HepG2 (cell line): ENCODE data around the gene PSMB4. TPM values are rescaled to one million over a fixed set of nuclear protein-coding genes. Genes with fewer than 3 reads are reported as not detected.

Experiments
- ATAC-seq: fragments of 200-7000 bp; cut with Tn5 transposase; 3 replicates; pipeline ENCODE4 v1.9.1; 2020; ENCODE audit warnings: mild to moderate bottlenecking, moderate library complexity
- BruUV-seq: library from RNA; stranded (reverse); fragments of 400-500 nt; replicated peaks from 2 replicates; lab custom pipeline; 2021; lab: Mats Ljungman, UMichigan
- CTCF ChIA-PET: fragments of 300-600 bp; formaldehyde crosslinking; extraction: SDS; loops from one replicate; lab custom pipeline; 2021; ENCODE audit warnings: low total read pairs, inconsistent platforms, low intra/inter-chr PET ratio; lab: Yijun Ruan, JAX
- POLR2A ChIA-PET: fragments of 350-600 bp; sonication (Branson Sonifier 250); formaldehyde crosslinking; loops from one replicate; lab custom pipeline; 2020; ENCODE audit warnings: antibody characterized with exemption, inconsistent platforms; lab: Yijun Ruan, JAX
- DNase-seq: peaks from one replicate; pipeline ENCODE4 v3.0.0-alpha.2; 2015; ENCODE audit warnings: low spot score
- FAIRE-seq: peaks from 3 replicates; lab custom pipeline; 2011; peaks lifted over from hg19 to GRCh38; lab: Jason Lieb, UNC
- H2AFZ ChIP-seq: one replicate; pipeline ENCODE4 v1.6.1; 2011; ENCODE audit warnings: low read length, inconsistent platforms
- H3K27ac ChIP-seq: fragments of 300-600 bp; 3 replicates; pipeline ENCODE4 v1.8.0; 2011; ENCODE audit warnings: mixed run types, mild to moderate bottlenecking, mixed read lengths, low read length, inconsistent platforms; ENCODE audit not compliant: insufficient read depth; ENCODE audit errors: extremely low read length
- H3K27me3 ChIP-seq, 2 experiments: fragments of 200-600 bp in 1 of 2; 2 replicates in 1 of 2; 3 replicates in 1 of 2; pipeline versions ENCODE4 v1.6.0 to v1.8.0; 2011; ENCODE audit warnings: low read length in 2 of 2, mild to moderate bottlenecking in 2 of 2, moderate library complexity in 2 of 2, inconsistent platforms in 1 of 2; ENCODE audit not compliant: insufficient read depth in 2 of 2, control insufficient read depth in 1 of 2
- H3K36me3 ChIP-seq, 2 experiments: fragments of 200-600 bp in 1 of 2; replicated peaks in 1 of 2; 2 replicates in 1 of 2; 3 replicates in 1 of 2; pipeline versions ENCODE4 v1.5.1 to v1.8.0; 2011; ENCODE audit warnings: low read length in 2 of 2, inconsistent platforms in 1 of 2; ENCODE audit not compliant: insufficient read depth in 2 of 2, control insufficient read depth in 1 of 2
- H3K4me1 ChIP-seq: 2 replicates; pipeline ENCODE4 v1.5.1; 2012; ENCODE audit warnings: low read length, inconsistent platforms; ENCODE audit not compliant: insufficient read depth
- H3K4me2 ChIP-seq: 2 replicates; pipeline ENCODE4 v1.6.0; 2011; ENCODE audit warnings: low read depth, low read length, inconsistent platforms
- H3K4me3 ChIP-seq, 3 experiments: fragments of 200-600 bp in 1 of 3; sonication (generic), shearing (Covaris generic) in 1 of 3; replicated peaks in 1 of 3; 2 replicates each; pipeline ENCODE4 v1.5.1; 2011 to 2016; ENCODE audit warnings: low read length in 3 of 3, inconsistent platforms in 2 of 3, low read depth in 2 of 3, mild to moderate bottlenecking in 2 of 3, control low read depth in 1 of 3, mixed read lengths in 1 of 3; ENCODE audit not compliant: insufficient read depth in 1 of 3
- H3K79me2 ChIP-seq: one replicate; pipeline ENCODE4 v1.6.1; 2011; ENCODE audit warnings: low read length, inconsistent platforms; ENCODE audit not compliant: insufficient read depth
- H3K9ac ChIP-seq: 2 replicates; pipeline ENCODE4 v1.6.0; 2011; ENCODE audit warnings: mild to moderate bottlenecking, low read depth, low read length, inconsistent platforms; ENCODE audit not compliant: insufficient read depth
- H3K9me3 ChIP-seq: 2 replicates; pipeline ENCODE4 v1.5.1; 2012; ENCODE audit warnings: mild to moderate bottlenecking, low read length
- H4K20me1 ChIP-seq: 2 replicates; pipeline ENCODE4 v1.6.0; 2011; ENCODE audit warnings: inconsistent platforms, mild to moderate bottlenecking, low read length, moderate library complexity; ENCODE audit not compliant: insufficient read depth
- AHDC1 ChIP-seq: sonication (generic); formaldehyde crosslinking; IDR thresholded peaks from 2 replicates; pipeline ENCODE4 v1.5.1; 2020; ENCODE audit warnings: mild to moderate bottlenecking, missing genetic modification reagents, borderline replicate concordance
- ARID2 ChIP-seq: sonication (generic); formaldehyde crosslinking; IDR thresholded peaks from 2 replicates; pipeline ENCODE4 v1.8.1; 2022; ENCODE audit warnings: mild to moderate bottlenecking, missing genetic modification reagents, borderline replicate concordance
- DPF2 ChIP-seq: sonication (generic); formaldehyde crosslinking; IDR thresholded peaks from 2 replicates; pipeline ENCODE4 v1.4.0; 2020; ENCODE audit warnings: mild to moderate bottlenecking, low read depth, missing genetic modification reagents, borderline replicate concordance
- EEA1 ChIP-seq: sonication (generic); formaldehyde crosslinking; IDR thresholded peaks from 2 replicates; pipeline ENCODE4 v1.5.1; 2020; ENCODE audit warnings: mild to moderate bottlenecking, missing genetic modification reagents, borderline replicate concordance
- GATA4 ChIP-seq: sonication (generic); IDR thresholded peaks from 2 replicates; pipeline ENCODE4 v1.6.1; 2016; ENCODE audit warnings: antibody characterized with exemption, low read depth, borderline replicate concordance
- HDAC1 ChIP-seq: sonication (generic); formaldehyde crosslinking; IDR thresholded peaks from 2 replicates; pipeline ENCODE4 v1.5.1; 2020; ENCODE audit warnings: mild to moderate bottlenecking, missing genetic modification reagents
- JUND ChIP-seq: sonication (generic); formaldehyde crosslinking; IDR thresholded peaks from 2 replicates; pipeline ENCODE4 v1.8.0; 2022; ENCODE audit warnings: mild to moderate bottlenecking, missing genetic modification reagents
- NR2F1 ChIP-seq, 2 experiments: fragments of 450-650 bp in 1 of 2; formaldehyde crosslinking in 1 of 2; IDR thresholded peaks; 2 replicates each; pipeline versions ENCODE4 v1.5.0 to v1.6.1; 2016 to 2020; ENCODE audit warnings: mild to moderate bottlenecking in 1 of 2, missing compliant biosample characterization in 1 of 2, missing genetic modification reagents in 1 of 2, moderate library complexity in 1 of 2
- NR2F6 ChIP-seq, 2 experiments: IDR thresholded peaks; 2 replicates each; pipeline ENCODE4 v1.6.1; 2016; ENCODE audit warnings: antibody characterized with exemption in 1 of 2, mild to moderate bottlenecking in 1 of 2
- RARA ChIP-seq: IDR thresholded peaks from 2 replicates; pipeline ENCODE4 v1.6.1; 2016; ENCODE audit warnings: missing genetic modification reagents, missing compliant biosample characterization
- SALL1 ChIP-seq: sonication (generic); formaldehyde crosslinking; IDR thresholded peaks from 2 replicates; pipeline ENCODE4 v1.8.0; 2022; ENCODE audit warnings: mild to moderate bottlenecking, missing genetic modification reagents
- SRSF1 ChIP-seq: fragments of 200-400 bp; formaldehyde crosslinking; optimal IDR thresholded peaks from 2 replicates; pipeline ENCODE3; 2017; ENCODE audit warnings: mild to moderate bottlenecking, low read depth, low read length, moderate library complexity
- ZKSCAN8 ChIP-seq: IDR thresholded peaks from 2 replicates; pipeline ENCODE4 v1.6.1; 2016; ENCODE audit warnings: borderline replicate concordance, missing genetic modification reagents, missing compliant biosample characterization
- ZMAT3 ChIP-seq: sonication (generic); formaldehyde crosslinking; conservative IDR thresholded peaks from 2 replicates; pipeline ENCODE4 v1.7.0; 2021; ENCODE audit warnings: missing genetic modification reagents
- ZNF20 ChIP-seq: sonication (generic); formaldehyde crosslinking; IDR thresholded peaks from 2 replicates; pipeline ENCODE4 v1.4.0; 2020; ENCODE audit warnings: mild to moderate bottlenecking, moderate library complexity, missing genetic modification reagents
- ZNF326 ChIP-seq: sonication (generic); formaldehyde crosslinking; IDR thresholded peaks from 2 replicates; pipeline ENCODE4 v1.4.0; 2020; ENCODE audit warnings: missing genetic modification reagents, borderline replicate concordance
- ZNF337 ChIP-seq: sonication (generic); formaldehyde crosslinking; IDR thresholded peaks from 2 replicates; pipeline ENCODE4 v1.5.1; 2020; ENCODE audit warnings: missing genetic modification reagents, low read depth, mild to moderate bottlenecking, borderline replicate concordance
- ZNF552 ChIP-seq: sonication (generic); formaldehyde crosslinking; IDR thresholded peaks from 2 replicates; pipeline ENCODE4 v1.9.0; 2022; ENCODE audit warnings: missing genetic modification reagents, mild to moderate bottlenecking, borderline replicate concordance
- ZNF616 ChIP-seq: sonication (generic); formaldehyde crosslinking; IDR thresholded peaks from 2 replicates; pipeline ENCODE4 v1.5.0; 2020; ENCODE audit warnings: low read depth, mild to moderate bottlenecking, missing genetic modification reagents
- ZNF839 ChIP-seq: sonication (generic); formaldehyde crosslinking; IDR thresholded peaks from 2 replicates; pipeline ENCODE4 v1.4.0; 2020; ENCODE audit warnings: missing genetic modification reagents, mild to moderate bottlenecking, borderline replicate concordance
- WGBS: methylation state at CpG from one replicate; pipeline ENCODE4 v1.1.6; 2017; ENCODE audit warnings: low lambda C conversion rate; 5-methylcytosine and 5-hydroxymethylcytosine counted together
- in situ Hi-C: cut with HindIII; loops from 2 replicates; pipeline ENCODE4 v1.10.0; 2017; ENCODE audit warnings: low pct_unique_long_range_greater_than_20kb; ENCODE audit not compliant: extremely low pct_ligation_motif_present
- intact Hi-C: fragments of 100-400 bp; cut with micrococcal nuclease; formaldehyde crosslinking; loops from one replicate; pipeline ENCODE4 v1.10.0; 2022; ENCODE audit not compliant: unreplicated experiment
- polyA plus RNA-seq, 8 experiments: library from polyadenylated mRNA; depleted of rRNA in 3 of 8; stranded (reverse) in 7 of 8; unstranded in 1 of 8; fragments of >200 nt; fragmentation: Illumina TruSeq in 4 of 8; extraction: Trizol in 4 of 8; gene quantifications; 2 replicates each; pipeline versions ENCODE4 v1.2.1 to v1.2.3, GENCODE V29; 2011 to 2016; ENCODE audit warnings: low read depth in 4 of 8, missing spikeins in 1 of 8, mixed read lengths in 1 of 8; ENCODE audit not compliant: insufficient read depth in 1 of 8
- total RNA-seq, 5 experiments: library from RNA; depleted of rRNA; stranded (reverse); fragments of >200 nt; fragmentation: Illumina TruSeq; extraction: Trizol; gene quantifications; 2 replicates each; pipeline ENCODE4 v1.2.3, GENCODE V29; 2016; ENCODE audit warnings: low read depth in 1 of 5

PSMB4 gene
- total and polyA plus RNA-seq, 2 of the 13 experiments (the other 11 are each of a cell fraction or from before 2014, with no cell fraction given) = 336 to 383 TPM

DNA sequence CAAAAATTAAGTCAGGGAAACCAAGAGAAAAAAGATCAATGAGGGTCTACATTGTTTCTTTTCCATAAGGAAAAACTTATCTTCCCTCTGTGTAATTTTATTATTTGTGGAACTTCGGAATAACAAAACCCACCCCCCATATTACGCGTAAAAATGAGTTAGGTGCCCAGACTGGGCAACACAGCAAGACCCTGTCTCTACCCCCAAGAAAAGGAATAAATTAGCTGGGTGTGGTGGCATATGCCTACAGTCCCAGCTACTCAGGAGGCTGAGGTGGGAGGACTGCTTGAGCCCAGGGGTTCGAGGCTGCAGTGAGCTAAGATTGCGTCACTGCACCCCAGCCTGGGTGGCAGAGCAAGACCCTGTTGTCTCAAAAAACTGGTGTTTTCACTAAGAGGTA is 20.4 kb downstream of the PSMB4 start (continued):
- TF ChIP-seq AHDC1 (CRISPR knock-in tag) = no peak
- no peak for TF ChIP-seq ZNF326 (CRISPR knock-in tag)
- no peak for TF ChIP-seq ARID2

GRCh38 chr1:151425103-151425502 is 25.7 kb downstream of the PSMB4 start:
- 25% methylated on average over 2 of the region's 2 CpGs for WGBS
- POLR2A ChIA-PET = no interaction called here
- DNase-seq = no peak
- Histone ChIP-seq H4K20me1 (no peaks in the 10 kb centered on the region), H3K4me2 (no peak overlapping the region), H3K27me3 (no peaks in the 10 kb centered on the region), H3K79me2 (no peaks in the 10 kb centered on the region), H3K4me1 (peaks cover 12% of the 10 kb centered on the region), H3K9me3 (no peaks in the 10 kb centered on the region), H2AFZ (no peak overlapping the region), H3K9ac (no peak overlapping the region), H3K27ac (peak overlapping the region; percentile 34), H3K4me3 (no peak overlapping the region), H3K36me3 (peaks cover 22 to 76% of the 10 kb centered on the region in 2 experiments)
- ATAC-seq = peak; percentile 62; the same call in 1 of the 3 replicates
- intact Hi-C loops (no loop called here), in situ Hi-C loops (no loop called here)
- CTCF ChIA-PET = no interaction called here
- no peak for FAIRE-seq
- BruUV-seq = no TSS peak
- TF ChIP-seq HDAC1 (CRISPR knock-in tag) (no peak), SALL1 (CRISPR knock-in tag) (peak; percentile 26; the same call in 1 of the 2 replicates), RARA (peak; percentile 42; the same call in 1 of the 2 replicates), EEA1 (CRISPR knock-in tag) (no peak), JUND (CRISPR knock-in tag) (no peak), ZNF20 (CRISPR knock-in tag) (no peak), ZNF337 (CRISPR knock-in tag) (no peak), ZNF552 (CRISPR knock-in tag) (no peak), ZKSCAN8 (no peak), GATA4 (no peak), ZNF616 (no peak), NR2F6 (IDR thresholded peaks at IDR 0.05) (peak; percentile 56), NR2F6 (CRISPR knock-in tag; IDR thresholded peaks at IDR 0.05) (no peak), SRSF1 (no peak), NR2F1 (CRISPR knock-in tag; IDR thresholded peaks at IDR 0.05) (peak in 1 of 2 experiments; percentile 72; a peak in 2 of 4 replicates), ZMAT3 (CRISPR knock-in tag) (no peak), ZNF839 (CRISPR knock-in tag) (no peak), DPF2 (CRISPR knock-in tag) (no peak)
